PFSK-1 (cell line): ENCODE data around the gene SNRNP70.

Source experiments
- FOXP2 ChIP-seq: optimal IDR thresholded peaks from 2 replicates; pipeline ENCODE3; 2011; ENCODE audit warnings: borderline replicate concordance, control low read depth, inconsistent platforms; ENCODE audit not compliant: insufficient read depth; ENCODE audit errors: extremely low read length, extremely low read depth
- POLR2AphosphoS5 ChIP-seq: IDR thresholded peaks from 2 replicates; pipeline ENCODE4 v1.6.1; 2012; ENCODE audit warnings: low read depth, mild to moderate bottlenecking, control low read depth, low read length, moderate library complexity
- SIN3A ChIP-seq: IDR thresholded peaks from 2 replicates; pipeline ENCODE4 v1.6.1; 2012; ENCODE audit warnings: mild to moderate bottlenecking, low read length, moderate library complexity, borderline replicate concordance; ENCODE audit not compliant: insufficient read depth
- TAF1 ChIP-seq: IDR thresholded peaks from 2 replicates; pipeline ENCODE4 v1.6.1; 2012; ENCODE audit warnings: low read length, control low read depth, borderline replicate concordance; ENCODE audit not compliant: insufficient read depth
- TF ChIP-seq, protein P1 (sequence below), 2 experiments: IDR thresholded peaks; 2 replicates each; pipeline versions ENCODE4 v1.6.1 to v1.8.0; 2011 to 2012; ENCODE audit warnings: low read depth in 2 of 2, low read length in 2 of 2, control low read depth in 1 of 2, inconsistent platforms in 1 of 2, mild to moderate bottlenecking in 1 of 2, moderate library complexity in 1 of 2; ENCODE audit not compliant: insufficient read depth in 1 of 2

SNRNP70 gene

DNA sequence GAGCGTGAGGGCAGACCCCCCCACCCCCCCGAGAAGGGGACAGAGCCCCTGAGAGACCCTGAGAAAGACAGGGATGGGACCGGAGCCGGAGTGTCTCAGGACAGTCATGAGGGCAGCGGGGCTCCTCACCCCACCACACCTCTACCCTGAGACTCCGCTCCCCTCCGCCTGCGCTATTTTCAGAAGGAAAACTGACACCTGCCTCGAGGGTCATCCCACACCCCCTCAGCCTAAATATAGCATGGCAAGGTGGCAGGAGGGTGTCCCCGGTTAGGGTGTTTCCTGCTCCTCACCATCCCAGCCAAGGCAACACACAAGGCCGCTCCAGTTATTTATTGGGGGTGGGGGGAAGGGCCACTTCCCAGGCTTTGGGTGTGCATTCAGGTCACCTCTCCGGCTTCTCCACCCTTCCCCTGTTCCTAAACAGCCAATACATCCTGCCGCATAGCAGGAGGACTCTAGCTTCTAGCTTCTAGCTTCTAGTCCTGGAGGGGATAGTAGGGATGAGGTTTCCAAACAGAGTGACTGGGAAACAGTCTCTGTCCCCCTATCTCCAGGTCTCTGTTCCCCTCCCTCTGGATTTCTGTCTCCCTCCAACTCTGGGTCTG is 19.2 kb upstream of the SNRNP70 start:
- no peak for TF ChIP-seq POLR2AphosphoS5
- TF ChIP-seq FOXP2, result no peak
- TF ChIP-seq SIN3A, result no peak
- TF ChIP-seq, protein P1, sequence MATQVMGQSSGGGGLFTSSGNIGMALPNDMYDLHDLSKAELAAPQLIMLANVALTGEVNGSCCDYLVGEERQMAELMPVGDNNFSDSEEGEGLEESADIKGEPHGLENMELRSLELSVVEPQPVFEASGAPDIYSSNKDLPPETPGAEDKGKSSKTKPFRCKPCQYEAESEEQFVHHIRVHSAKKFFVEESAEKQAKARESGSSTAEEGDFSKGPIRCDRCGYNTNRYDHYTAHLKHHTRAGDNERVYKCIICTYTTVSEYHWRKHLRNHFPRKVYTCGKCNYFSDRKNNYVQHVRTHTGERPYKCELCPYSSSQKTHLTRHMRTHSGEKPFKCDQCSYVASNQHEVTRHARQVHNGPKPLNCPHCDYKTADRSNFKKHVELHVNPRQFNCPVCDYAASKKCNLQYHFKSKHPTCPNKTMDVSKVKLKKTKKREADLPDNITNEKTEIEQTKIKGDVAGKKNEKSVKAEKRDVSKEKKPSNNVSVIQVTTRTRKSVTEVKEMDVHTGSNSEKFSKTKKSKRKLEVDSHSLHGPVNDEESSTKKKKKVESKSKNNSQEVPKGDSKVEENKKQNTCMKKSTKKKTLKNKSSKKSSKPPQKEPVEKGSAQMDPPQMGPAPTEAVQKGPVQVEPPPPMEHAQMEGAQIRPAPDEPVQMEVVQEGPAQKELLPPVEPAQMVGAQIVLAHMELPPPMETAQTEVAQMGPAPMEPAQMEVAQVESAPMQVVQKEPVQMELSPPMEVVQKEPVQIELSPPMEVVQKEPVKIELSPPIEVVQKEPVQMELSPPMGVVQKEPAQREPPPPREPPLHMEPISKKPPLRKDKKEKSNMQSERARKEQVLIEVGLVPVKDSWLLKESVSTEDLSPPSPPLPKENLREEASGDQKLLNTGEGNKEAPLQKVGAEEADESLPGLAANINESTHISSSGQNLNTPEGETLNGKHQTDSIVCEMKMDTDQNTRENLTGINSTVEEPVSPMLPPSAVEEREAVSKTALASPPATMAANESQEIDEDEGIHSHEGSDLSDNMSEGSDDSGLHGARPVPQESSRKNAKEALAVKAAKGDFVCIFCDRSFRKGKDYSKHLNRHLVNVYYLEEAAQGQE (IDR thresholded peaks at IDR 0.05; ENCODE audit: insufficient read depth in 1 of 2, low read depth in 2 of 2, low read length in 2 of 2), result no peak
- TF ChIP-seq TAF1, result no peak

DNA sequence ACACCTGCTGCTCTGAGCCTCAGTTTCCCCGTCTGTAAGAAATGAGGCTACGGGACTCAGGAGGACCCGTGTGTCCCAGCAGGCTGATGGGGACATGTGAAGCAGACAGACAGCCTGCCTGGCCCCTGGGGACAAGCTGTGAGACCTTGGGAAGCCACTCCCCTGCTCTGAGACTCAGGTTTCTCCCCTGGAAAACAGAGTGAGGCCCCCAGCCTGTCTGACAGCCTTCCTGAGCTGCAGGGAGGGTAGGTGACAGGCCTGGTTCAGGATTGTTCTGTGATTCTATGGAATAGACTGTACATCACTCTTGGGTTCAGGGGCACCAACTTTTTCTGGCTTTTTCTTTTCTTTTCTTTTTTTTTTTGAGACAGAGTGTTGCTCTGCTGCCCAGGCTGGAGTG is 17.7 kb upstream of the SNRNP70 start:
- no peak for TF ChIP-seq TAF1
- TF ChIP-seq, protein P1 (IDR thresholded peaks at IDR 0.05; ENCODE audit: insufficient read depth in 1 of 2, low read depth in 2 of 2, low read length in 2 of 2), result no peak
- no peak for TF ChIP-seq FOXP2
- no peak for TF ChIP-seq POLR2AphosphoS5
- no peak for TF ChIP-seq SIN3A

DNA sequence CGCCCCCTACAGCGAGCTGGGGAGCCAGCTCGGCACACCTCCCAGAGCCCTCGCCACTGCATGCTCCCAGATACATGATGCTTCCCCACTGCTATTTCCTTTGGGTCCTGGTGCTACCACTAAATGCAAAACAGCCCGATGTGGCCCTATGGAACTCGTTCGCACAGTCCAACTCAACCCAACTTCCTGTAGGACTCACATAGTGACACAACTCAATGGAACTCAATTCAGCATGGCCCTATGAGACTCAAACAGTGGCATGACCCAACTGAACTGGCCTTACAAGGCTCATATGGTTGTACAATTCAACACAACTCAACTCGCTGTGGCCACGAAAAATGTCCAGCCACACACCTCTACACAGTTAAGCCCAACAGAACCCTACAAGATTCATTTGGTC is 16.2 kb upstream of the SNRNP70 start:
- TF ChIP-seq, protein P1 (IDR thresholded peaks at IDR 0.05; ENCODE audit: insufficient read depth in 1 of 2, low read depth in 2 of 2, low read length in 2 of 2), result no peak
- TF ChIP-seq TAF1 (no peak), SIN3A (no peak), POLR2AphosphoS5 (no peak), FOXP2 (no peak)

DNA sequence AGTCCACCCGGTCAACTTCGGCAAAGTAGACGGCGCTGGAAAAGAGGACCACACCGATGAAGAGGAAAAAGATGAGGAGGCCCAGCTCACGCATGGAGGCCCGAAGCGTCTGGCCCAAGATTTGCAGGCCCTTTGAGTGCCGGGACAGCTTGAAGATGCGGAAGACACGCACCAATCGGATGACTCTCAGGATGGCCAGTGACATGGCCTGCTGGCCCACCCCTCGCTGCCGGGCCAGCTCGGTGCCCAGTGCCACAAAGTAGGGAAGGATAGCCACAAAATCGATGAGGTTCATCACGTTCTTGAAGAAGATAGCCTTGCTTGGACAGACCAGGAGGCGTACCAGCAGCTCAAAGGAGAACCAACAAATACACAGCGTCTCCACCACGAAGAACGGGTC is 14.8 kb upstream of the SNRNP70 start:
- no peak for TF ChIP-seq POLR2AphosphoS5
- TF ChIP-seq TAF1, result no peak
- no peak for TF ChIP-seq FOXP2
- TF ChIP-seq, protein P1 (IDR thresholded peaks at IDR 0.05; ENCODE audit: insufficient read depth in 1 of 2, low read depth in 2 of 2, low read length in 2 of 2), result no peak
- TF ChIP-seq SIN3A, result no peak
